Activated T-helper 1 cell treated with anti-CD3 and anti-CD28 coated beads, Interleukin-12 subunit alpha, Interleukin-12 subunit beta, Interleukin-2, Interleukin-4 antibody, amounts not matched to agents 30 ng/mL and 10 ng/mL and 1 ng/mL, durations not matched to agents 14 hours and 24 hours and 36 hours (primary cell): ENCODE measurements around the gene LRIT2. TPM values are rescaled to one million over a fixed set of nuclear protein-coding genes. Genes with fewer than 3 reads are reported as not detected.
"Not testable (repeated sequence)": the region's sequence is repeated elsewhere in the genome, so short reads cannot be mapped to it uniquely, and the experiment has no call there.

ENCODE experiments used
- DNase-seq: peaks from one replicate; pipeline ENCODE4 v3.0.0; 2021; ENCODE audit warnings: low spot score
- H3K27ac Mint-ChIP-seq: one replicate; pipeline ENCODE4 v1.8.0; 2021; ENCODE audit warnings: mild to moderate bottlenecking, mixed read lengths
- H3K27me3 Mint-ChIP-seq: one replicate; pipeline ENCODE4 v1.8.0; 2022; ENCODE audit warnings: mild to moderate bottlenecking, moderate library complexity, mixed read lengths; ENCODE audit not compliant: insufficient read depth
- H3K36me3 Mint-ChIP-seq: one replicate; pipeline ENCODE4 v1.8.0; 2021; ENCODE audit warnings: low read depth, mixed read lengths
- H3K4me1 Mint-ChIP-seq: one replicate; pipeline ENCODE4 v1.8.0; 2021; ENCODE audit warnings: low read depth, mixed read lengths
- H3K4me3 Mint-ChIP-seq: one replicate; pipeline ENCODE4 v1.8.0; 2021; ENCODE audit warnings: mild to moderate bottlenecking, moderate library complexity, mixed read lengths
- H3K9me3 Mint-ChIP-seq: one replicate; pipeline ENCODE4 v1.8.0; 2021; ENCODE audit warnings: mixed read lengths
- intact Hi-C: fragments of 100-400 bp; cut with micrococcal nuclease; formaldehyde crosslinking; loops from one replicate; pipeline ENCODE4 v1.15.1; 2024
- total RNA-seq: library from RNA; stranded (reverse); gene quantifications from 2 replicates; pipeline ENCODE4 v1.2.3, GENCODE V29; 2022

The LRIT2 gene
- total RNA-seq, 1 donor from 2014 or later: not detected

GRCh38 chr10:84171237-84171636 lies 54.1 kb downstream of the LRIT2 start:
- H3K4me1 Mint-ChIP-seq, H3K4me3 Mint-ChIP-seq, intact Hi-C loops, H3K9me3 Mint-ChIP-seq, DNase-seq, H3K27ac Mint-ChIP-seq, H3K36me3 Mint-ChIP-seq, H3K27me3 Mint-ChIP-seq: not testable (repeated sequence)

Other genes with a start within 250 kb of the LRIT2 start
- 140 and 142 TPM in 2 replicates for gene GHITM, start 86.0 kb downstream of the LRIT2 start, total RNA-seq
- gene GPR15LG, start 51.7 kb downstream of the LRIT2 start, total RNA-seq: not detected in 2 replicates
- 0.47 and 0.66 TPM in 2 replicates for gene CDHR1, start 31.0 kb downstream of the LRIT2 start, total RNA-seq
- gene LRIT1, start 16.0 kb upstream of the LRIT2 start, total RNA-seq: not detected in 2 replicates
- not detected in 2 replicates for gene RGR, start 19.5 kb upstream of the LRIT2 start, total RNA-seq
- gene CCSER2, start 103.0 kb upstream of the LRIT2 start, total RNA-seq: 52.3 and 53.6 TPM in 2 replicates